ENCODE data around the gene LRRD1. TPM values are rescaled to one million over a fixed set of nuclear protein-coding genes. Genes with fewer than 3 reads are reported as not detected.
"Not testable (repeated sequence)": the region's sequence is repeated elsewhere in the genome, so short reads cannot be mapped to it uniquely, and the experiment has no call there.

Gene LRRD1
- total and polyA plus RNA-seq, 2 donors = 0.05 TPM

GRCh38 chr7:92149736-92150239, 29.2 kb downstream of the LRRD1 start:
- Histone ChIP-seq H3K27ac (ENCODE audit: low read depth in 1 of 2, low read length in 1 of 2) (no peak overlapping the region), H3K4me3 (ENCODE audit: low read length in 2 of 2) (no peak overlapping the region), H3K4me1 (ENCODE audit: control insufficient read depth in 2 of 2, insufficient read depth in 2 of 2, low read length in 2 of 2) (no peaks in the 10 kb centered on the region), H3K36me3 (ENCODE audit: control insufficient read depth in 2 of 2, insufficient read depth in 2 of 2, low read length in 1 of 2) (no peaks in the 10 kb centered on the region), H3K9me3 (ENCODE audit: control insufficient read depth in 2 of 2, insufficient read depth in 1 of 2, low read length in 1 of 2) (no peaks in the 10 kb centered on the region), H3K27me3 (ENCODE audit: control insufficient read depth in 2 of 2, insufficient read depth in 1 of 2, low read length in 1 of 2) (no peaks in the 10 kb centered on the region)
- 97% methylated on average over 5 of the region's 5 CpGs for WGBS
- DNase-seq (ENCODE audit: low read depth in 6 of 9, low spot score in 9 of 9) = no peak

DNA sequence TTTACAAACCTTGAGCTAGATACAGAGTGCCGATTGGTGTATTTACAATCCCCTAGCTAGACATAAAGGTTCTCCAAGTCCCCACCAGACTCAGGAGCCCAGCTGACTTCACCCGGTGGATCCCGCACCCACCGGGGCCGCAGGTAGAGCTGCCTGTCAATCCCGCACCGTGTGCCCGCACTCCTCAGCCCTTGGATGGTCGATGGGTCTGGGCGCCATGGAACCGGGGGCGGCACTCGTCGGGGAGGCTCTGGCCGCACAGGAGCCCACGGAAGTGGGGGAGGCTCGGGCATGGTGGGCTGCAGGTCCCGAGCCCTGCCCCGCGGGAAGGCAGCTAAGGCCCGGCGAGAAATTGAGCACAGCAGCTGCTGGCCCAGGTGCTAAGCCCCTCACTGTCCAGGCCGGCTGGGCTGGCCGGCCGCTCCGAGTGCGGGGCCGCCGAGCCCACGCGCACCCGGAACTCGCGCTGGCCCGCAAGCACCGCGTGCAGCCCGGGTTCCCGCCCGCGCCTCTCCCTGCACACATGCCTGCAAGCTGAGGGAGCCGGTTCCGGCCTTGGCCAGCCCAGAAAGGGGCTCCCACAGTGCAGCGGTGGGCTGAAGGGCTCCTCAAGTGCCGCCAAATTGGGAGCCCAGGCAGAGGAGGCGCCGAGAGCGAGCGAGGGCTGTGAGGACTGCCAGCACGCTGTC, 35.6 kb downstream of the LRRD1 start:
- H3K36me3 ChIP-seq (ENCODE audit: control insufficient read depth in 2 of 2, insufficient read depth in 2 of 2, low read length in 1 of 2); H3K4me3 ChIP-seq (ENCODE audit: low read length in 2 of 2); H3K4me1 ChIP-seq (ENCODE audit: control insufficient read depth in 2 of 2, insufficient read depth in 2 of 2, low read length in 2 of 2); H3K9me3 ChIP-seq (ENCODE audit: control insufficient read depth in 2 of 2, insufficient read depth in 1 of 2, low read length in 1 of 2); H3K27ac ChIP-seq (ENCODE audit: low read depth in 1 of 2, low read length in 1 of 2); H3K27me3 ChIP-seq (ENCODE audit: control insufficient read depth in 2 of 2, insufficient read depth in 1 of 2, low read length in 1 of 2); DNase-seq (ENCODE audit: low read depth in 6 of 9, low spot score in 9 of 9): not testable (repeated sequence)
- 94% methylated on average over 50 of the region's 50 CpGs for WGBS

- 96% methylated on average over 9 of the region's 9 CpGs for WGBS
Measured at GRCh38 chr7:92142791-92143190, 36.2 kb downstream of the LRRD1 start.

DNA sequence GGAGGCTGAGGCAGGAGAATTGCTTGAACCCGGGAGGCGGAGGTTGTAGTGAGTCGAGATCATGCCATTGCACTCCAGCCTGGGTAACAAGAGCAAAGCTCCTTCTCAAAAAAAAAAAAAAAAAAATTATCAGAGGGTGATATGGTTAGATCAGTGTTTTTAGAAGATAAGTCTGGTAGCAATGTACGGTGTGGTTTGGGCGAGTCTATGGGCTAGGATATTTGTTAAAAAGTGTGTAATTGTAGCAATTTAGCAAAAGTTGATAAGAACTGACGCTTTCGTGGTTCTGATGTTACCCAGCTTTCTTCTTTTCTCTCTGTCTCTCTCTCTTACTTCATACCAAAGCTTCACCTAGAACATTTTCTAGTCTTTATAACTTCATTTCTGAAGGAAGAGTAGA, 37.8 kb downstream of the LRRD1 start:
- Histone ChIP-seq H3K4me1 (ENCODE audit: control insufficient read depth in 2 of 2, insufficient read depth in 2 of 2, low read length in 2 of 2) (no peaks in the 10 kb centered on the region), H3K27ac (ENCODE audit: low read depth in 1 of 2, low read length in 1 of 2) (no peak overlapping the region), H3K4me3 (ENCODE audit: low read length in 2 of 2) (no peak overlapping the region), H3K9me3 (ENCODE audit: control insufficient read depth in 2 of 2, insufficient read depth in 1 of 2, low read length in 1 of 2) (no peaks in the 10 kb centered on the region), H3K27me3 (ENCODE audit: control insufficient read depth in 2 of 2, insufficient read depth in 1 of 2, low read length in 1 of 2) (no peaks in the 10 kb centered on the region), H3K36me3 (ENCODE audit: control insufficient read depth in 2 of 2, insufficient read depth in 2 of 2, low read length in 1 of 2) (no peaks in the 10 kb centered on the region)
- WGBS = 95% methylated on average over 7 of the region's 7 CpGs
- DNase-seq (ENCODE audit: low read depth in 6 of 9, low spot score in 9 of 9) = no peak

More at GRCh38 chr7:92142791-92143190, 36.2 kb downstream of the LRRD1 start:
- not testable (repeated sequence) for H3K27ac ChIP-seq (ENCODE audit: low read depth in 1 of 2, low read length in 1 of 2); H3K4me1 ChIP-seq (ENCODE audit: control insufficient read depth in 2 of 2, insufficient read depth in 2 of 2, low read length in 2 of 2); H3K9me3 ChIP-seq (ENCODE audit: control insufficient read depth in 2 of 2, insufficient read depth in 1 of 2, low read length in 1 of 2); H3K36me3 ChIP-seq (ENCODE audit: control insufficient read depth in 2 of 2, insufficient read depth in 2 of 2, low read length in 1 of 2); DNase-seq (ENCODE audit: low read depth in 6 of 9, low spot score in 9 of 9); H3K27me3 ChIP-seq (ENCODE audit: control insufficient read depth in 2 of 2, insufficient read depth in 1 of 2, low read length in 1 of 2); H3K4me3 ChIP-seq (ENCODE audit: low read length in 2 of 2)

- Histone ChIP-seq H3K27me3 (ENCODE audit: control insufficient read depth in 2 of 2, insufficient read depth in 1 of 2, low read length in 1 of 2) (peaks cover 0 to 2% of the 10 kb centered on the region in 2 donors), H3K27ac (ENCODE audit: low read depth in 1 of 2, low read length in 1 of 2) (no peak overlapping the region), H3K9me3 (ENCODE audit: control insufficient read depth in 2 of 2, insufficient read depth in 1 of 2, low read length in 1 of 2) (no peaks in the 10 kb centered on the region), H3K36me3 (ENCODE audit: control insufficient read depth in 2 of 2, insufficient read depth in 2 of 2, low read length in 1 of 2) (no peaks in the 10 kb centered on the region), H3K4me1 (ENCODE audit: control insufficient read depth in 2 of 2, insufficient read depth in 2 of 2, low read length in 2 of 2) (peaks cover 0 to 7% of the 10 kb centered on the region in 2 donors), H3K4me3 (ENCODE audit: low read length in 2 of 2) (no peak overlapping the region)
- WGBS = 48% methylated on average over 2 of the region's 2 CpGs
- DNase-seq (ENCODE audit: low read depth in 6 of 9, low spot score in 9 of 9) = no peak
Measured at GRCh38 chr7:92137557-92137956, 41.4 kb downstream of the LRRD1 start.

- H3K4me1 ChIP-seq (ENCODE audit: control insufficient read depth in 2 of 2, insufficient read depth in 2 of 2, low read length in 2 of 2) = peaks cover 0 to 7% of the 10 kb centered on the region in 2 donors
- H3K27me3 ChIP-seq (ENCODE audit: control insufficient read depth in 2 of 2, insufficient read depth in 1 of 2, low read length in 1 of 2) = peaks cover 0 to 2% of the 10 kb centered on the region in 2 donors
- H3K4me3 ChIP-seq (ENCODE audit: low read length in 2 of 2) = peak overlapping the region; percentile 64 to 71
- H3K36me3 ChIP-seq (ENCODE audit: control insufficient read depth in 2 of 2, insufficient read depth in 2 of 2, low read length in 1 of 2) = peaks cover 0 to 3% of the 10 kb centered on the region in 2 donors
- WGBS = 42% methylated on average over 21 of the region's 21 CpGs
- H3K9me3 ChIP-seq (ENCODE audit: control insufficient read depth in 2 of 2, insufficient read depth in 1 of 2, low read length in 1 of 2) = no peaks in the 10 kb centered on the region
- DNase-seq (ENCODE audit: low read depth in 6 of 9, low spot score in 9 of 9) = peak in 1 of 9 donors; percentile 14
- H3K27ac ChIP-seq (ENCODE audit: low read depth in 1 of 2, low read length in 1 of 2) = peak overlapping the region in 1 of 2 donors; percentile 83
Measured at GRCh38 chr7:92135052-92135889, 43.7 kb downstream of the LRRD1 start.

- peak; percentile 83 to 97 (median 90) for DNase-seq (ENCODE audit: low read depth in 6 of 9, low spot score in 9 of 9)
- Histone ChIP-seq H3K4me1 (ENCODE audit: control insufficient read depth in 2 of 2, insufficient read depth in 2 of 2, low read length in 2 of 2) (peaks cover 0 to 7% of the 10 kb centered on the region in 2 donors), H3K9me3 (ENCODE audit: control insufficient read depth in 2 of 2, insufficient read depth in 1 of 2, low read length in 1 of 2) (no peaks in the 10 kb centered on the region), H3K4me3 (ENCODE audit: low read length in 2 of 2) (peak within 1 kb of the TSS; percentile 64 to 71), H3K27ac (ENCODE audit: low read depth in 1 of 2, low read length in 1 of 2) (peak within 1 kb of the TSS; percentile 70 to 83), H3K36me3 (ENCODE audit: control insufficient read depth in 2 of 2, insufficient read depth in 2 of 2, low read length in 1 of 2) (peaks cover 0 to 3% of the 10 kb centered on the region in 2 donors), H3K27me3 (ENCODE audit: control insufficient read depth in 2 of 2, insufficient read depth in 1 of 2, low read length in 1 of 2) (peaks cover 0 to 2% of the 10 kb centered on the region in 2 donors)
- under 1% methylated on average over 73 of the region's 73 CpGs for WGBS
Measured at GRCh38 chr7:92134271-92135051, 44.5 kb downstream of the LRRD1 start, which contains the start of gene CYP51A1. TSS of gene CYP51A1 (minus strand) at chr7:92134477. CDS start at chr7:92134364, 113 bp downstream.

GRCh38 chr7:92133737-92134270, 45.1 kb downstream of the LRRD1 start:
- Histone ChIP-seq H3K36me3 (ENCODE audit: control insufficient read depth in 2 of 2, insufficient read depth in 2 of 2, low read length in 1 of 2) (peaks cover 0 to 3% of the 10 kb centered on the region in 2 donors), H3K4me1 (ENCODE audit: control insufficient read depth in 2 of 2, insufficient read depth in 2 of 2, low read length in 2 of 2) (peaks cover 0 to 7% of the 10 kb centered on the region in 2 donors), H3K27me3 (ENCODE audit: control insufficient read depth in 2 of 2, insufficient read depth in 1 of 2, low read length in 1 of 2) (peaks cover 0 to 2% of the 10 kb centered on the region in 2 donors), H3K27ac (ENCODE audit: low read depth in 1 of 2, low read length in 1 of 2) (peak overlapping the region; percentile 70 to 83), H3K9me3 (ENCODE audit: control insufficient read depth in 2 of 2, insufficient read depth in 1 of 2, low read length in 1 of 2) (no peaks in the 10 kb centered on the region), H3K4me3 (ENCODE audit: low read length in 2 of 2) (peak overlapping the region; percentile 64 to 71)
- DNase-seq (ENCODE audit: low read depth in 6 of 9, low spot score in 9 of 9) = peak in 7 of 9 donors; percentile 12 to 59 (median 28)
- under 1% methylated on average over 42 of the region's 42 CpGs for WGBS

All from thymus (tissue), 11 donors.